H1 (cell line): ENCODE measurements around the gene COPZ2. TPM values are rescaled to one million over a fixed set of nuclear protein-coding genes. Genes with fewer than 3 reads are reported as not detected.

Experiments
- BRCA1 ChIP-seq: IDR thresholded peaks from 2 replicates; pipeline ENCODE4 v1.6.1; 2012; ENCODE audit warnings: low read depth, low read length, improper control_type of control experiment
- E2F6 ChIP-seq: IDR thresholded peaks from 2 replicates; pipeline ENCODE4 v1.6.1; 2012; ENCODE audit warnings: inconsistent platforms
- GABPA ChIP-seq: IDR thresholded peaks from 2 replicates; pipeline ENCODE4 v1.6.1; 2011; ENCODE audit warnings: mild to moderate bottlenecking, low read length, moderate library complexity, borderline replicate concordance; ENCODE audit not compliant: insufficient read depth
- KDM5A ChIP-seq: fragments of 200-600 bp; IDR thresholded peaks from 2 replicates; pipeline ENCODE4 v1.7.1; 2012; ENCODE audit warnings: mild to moderate bottlenecking, low read length, inconsistent platforms, mixed read lengths
- MAX ChIP-seq: IDR thresholded peaks from 2 replicates; pipeline ENCODE4 v1.6.1; 2012; ENCODE audit warnings: inconsistent platforms
- RFX5 ChIP-seq: IDR thresholded peaks from 2 replicates; pipeline ENCODE4 v1.6.1; 2011; ENCODE audit warnings: low read depth, low read length, improper control_type of control experiment, borderline replicate concordance
- SIRT6 ChIP-seq: IDR thresholded peaks from one replicate; pipeline ENCODE4 v1.7.1; 2012; ENCODE audit warnings: low read length, inconsistent platforms
- SIX5 ChIP-seq: IDR thresholded peaks from 2 replicates; pipeline ENCODE4 v1.6.1; 2011; ENCODE audit warnings: mild to moderate bottlenecking, low read depth, low read length
- SP2 ChIP-seq: IDR thresholded peaks from 2 replicates; pipeline ENCODE4 v1.6.1; 2012; ENCODE audit warnings: mild to moderate bottlenecking, low read length, inconsistent platforms
- polyA plus RNA-seq, 7 experiments: library from polyadenylated mRNA; depleted of rRNA in 3 of 7; stranded (reverse) in 5 of 7; unstranded in 2 of 7; fragments of >200 nt in 5 of 7; fragments of 200-250 nt in 2 of 7; gene quantifications; 1 replicate in 5 of 7; 2 replicates in 1 of 7; 4 replicates in 1 of 7; pipeline versions ENCODE4 v1.2.1 to v1.2.3, GENCODE V29; 2011 to 2013; ENCODE audit warnings: missing spikeins in 2 of 7, mixed read lengths in 2 of 7
- total RNA-seq: library from RNA; stranded (reverse); fragmentation: NEBNext Ultra II Directional; extraction: Animal tissue kit (Norgen Biotek cat#: 25700); gene quantifications from 2 replicates; pipeline ENCODE4 v1.2.1, GENCODE V29; 2021

COPZ2 gene
- total and polyA plus RNA-seq, 2 of the 8 experiments (the other 6 are each of a cell fraction or from before 2014, with no cell fraction given), result 0.24 TPM; not detected in 1

GRCh38 chr17:48002916-48003416, 34.6 kb downstream of the COPZ2 start (continued):
- TF ChIP-seq E2F6, result no peak
- no peak for TF ChIP-seq MAX
- no peak for TF ChIP-seq RFX5
- no peak for TF ChIP-seq SP2
- no peak for TF ChIP-seq SIX5
- no peak for TF ChIP-seq BRCA1
- TF ChIP-seq SIRT6, result no peak
- no peak for TF ChIP-seq GABPA
- TF ChIP-seq KDM5A, result no peak
